Suprapubic skin (tissue), 4 donors: ENCODE measurements around the gene DFFB. TPM values are rescaled to one million over a fixed set of nuclear protein-coding genes. Genes with fewer than 3 reads are reported as not detected.

ENCODE experiments used
- DNase-seq, 2 donors: peaks; one replicate each; pipeline ENCODE4 v3.0.0-alpha.2; 2019; ENCODE audit warnings: low spot score in 2 of 2
- H3K27ac ChIP-seq: fragments of 200-600 bp; sonication (generic); one replicate; pipeline ENCODE4 v1.5.1; 2019
- H3K27me3 ChIP-seq: fragments of 200-600 bp; sonication (generic); one replicate; pipeline ENCODE4 v1.5.1; 2019
- H3K36me3 ChIP-seq: fragments of 200-600 bp; sonication (generic); one replicate; pipeline ENCODE4 v1.5.1; 2019
- H3K4me1 ChIP-seq: fragments of 200-600 bp; sonication (generic); one replicate; pipeline ENCODE4 v1.5.1; 2019
- H3K4me3 ChIP-seq: fragments of 200-600 bp; sonication (generic); one replicate; pipeline ENCODE4 v1.5.1; 2019; ENCODE audit warnings: mild to moderate bottlenecking
- H3K9me3 ChIP-seq: fragments of 200-600 bp; sonication (generic); one replicate; pipeline ENCODE4 v1.5.1; 2019
- EP300 ChIP-seq: sonication (generic); formaldehyde crosslinking; IDR thresholded peaks from one replicate; pipeline ENCODE4 v1.6.1; 2017; ENCODE audit warnings: antibody characterized with exemption
- POLR2A ChIP-seq, 2 donors: fragments of 450-650 bp; IDR thresholded peaks; one replicate each; pipeline ENCODE4 v1.6.1; 2017; ENCODE audit warnings: antibody characterized with exemption in 2 of 2, mild to moderate bottlenecking in 2 of 2, moderate library complexity in 2 of 2
- POLR2AphosphoS5 ChIP-seq, 3 donors: sonication (generic); formaldehyde crosslinking; IDR thresholded peaks; one replicate each; pipeline ENCODE4 v1.6.1; 2017; ENCODE audit warnings: antibody characterized with exemption in 3 of 3
- WGBS: methylation state at CpG from one replicate; pipeline ENCODE4 v1.1.5; 2018; 5-methylcytosine and 5-hydroxymethylcytosine counted together
- total RNA-seq, 4 donors: library from RNA; depleted of rRNA; stranded (reverse); fragments of >200 nt; gene quantifications; one replicate each; pipeline ENCODE4 v1.1.0, GENCODE V29; 2016
- TF ChIP-seq, protein P1 (sequence below), 2 donors: fragments of 200-600 bp in 1 of 2; fragments of 450-650 bp in 1 of 2; sonication (generic) in 1 of 2; IDR thresholded peaks; one replicate each; pipeline ENCODE4 v1.5.1; 2016 to 2019; ENCODE audit warnings: antibody characterized with exemption in 2 of 2, mild to moderate bottlenecking in 1 of 2, moderate library complexity in 1 of 2

The DFFB gene
- total RNA-seq, 4 donors from 2014 or later: 2.7 to 6.8 (median 4.2) TPM

DNA sequence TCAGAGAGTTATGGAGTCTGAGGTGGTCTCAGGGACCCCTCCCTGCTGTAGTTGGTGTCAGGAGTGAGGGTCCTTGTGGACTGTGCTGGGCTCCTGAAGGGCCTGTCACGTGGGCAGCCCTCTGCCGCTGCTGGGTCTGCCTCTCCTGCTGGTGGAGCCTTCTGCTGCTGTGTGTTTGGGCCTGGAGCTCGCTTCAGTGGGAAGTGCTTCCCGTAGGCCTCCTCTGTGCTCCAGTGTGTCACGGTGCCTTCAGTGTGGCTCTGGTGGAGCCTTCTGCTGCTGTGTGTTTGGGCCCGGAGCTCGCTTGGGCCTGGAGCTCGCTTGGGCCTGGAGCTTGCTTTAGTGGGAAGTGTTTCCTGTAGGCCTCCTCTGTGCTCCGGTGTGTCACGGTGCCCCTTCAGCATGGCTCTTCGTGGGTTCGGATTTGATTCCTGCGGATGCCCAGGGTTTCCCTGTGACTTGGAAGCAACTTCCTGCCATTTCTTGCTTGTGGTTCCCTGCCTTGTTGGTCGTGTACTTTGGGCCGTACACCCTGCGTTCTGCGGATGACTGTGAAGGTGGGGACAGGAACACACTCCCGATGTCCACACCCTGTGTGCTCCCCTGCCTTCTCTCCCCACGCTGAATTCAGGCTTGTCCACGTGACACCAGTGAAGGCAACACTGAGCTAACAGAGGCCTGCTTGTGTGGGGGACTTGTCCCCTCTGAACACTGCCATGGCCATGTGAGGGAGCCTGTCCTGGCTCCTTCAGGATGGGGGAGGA lies 23.3 kb downstream of the DFFB start:
- Histone ChIP-seq H3K36me3 (peaks cover 61% of the 10 kb centered on the region), H3K4me1 (no peaks in the 10 kb centered on the region), H3K4me3 (no peak overlapping the region), H3K9me3 (no peaks in the 10 kb centered on the region), H3K27me3 (no peaks in the 10 kb centered on the region), H3K27ac (no peak overlapping the region)
- TF ChIP-seq, protein P1, sequence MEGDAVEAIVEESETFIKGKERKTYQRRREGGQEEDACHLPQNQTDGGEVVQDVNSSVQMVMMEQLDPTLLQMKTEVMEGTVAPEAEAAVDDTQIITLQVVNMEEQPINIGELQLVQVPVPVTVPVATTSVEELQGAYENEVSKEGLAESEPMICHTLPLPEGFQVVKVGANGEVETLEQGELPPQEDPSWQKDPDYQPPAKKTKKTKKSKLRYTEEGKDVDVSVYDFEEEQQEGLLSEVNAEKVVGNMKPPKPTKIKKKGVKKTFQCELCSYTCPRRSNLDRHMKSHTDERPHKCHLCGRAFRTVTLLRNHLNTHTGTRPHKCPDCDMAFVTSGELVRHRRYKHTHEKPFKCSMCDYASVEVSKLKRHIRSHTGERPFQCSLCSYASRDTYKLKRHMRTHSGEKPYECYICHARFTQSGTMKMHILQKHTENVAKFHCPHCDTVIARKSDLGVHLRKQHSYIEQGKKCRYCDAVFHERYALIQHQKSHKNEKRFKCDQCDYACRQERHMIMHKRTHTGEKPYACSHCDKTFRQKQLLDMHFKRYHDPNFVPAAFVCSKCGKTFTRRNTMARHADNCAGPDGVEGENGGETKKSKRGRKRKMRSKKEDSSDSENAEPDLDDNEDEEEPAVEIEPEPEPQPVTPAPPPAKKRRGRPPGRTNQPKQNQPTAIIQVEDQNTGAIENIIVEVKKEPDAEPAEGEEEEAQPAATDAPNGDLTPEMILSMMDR (IDR thresholded peaks at IDR 0.05): no peak
- TF ChIP-seq EP300 (no peak), POLR2AphosphoS5 (IDR thresholded peaks at IDR 0.05) (no peak), POLR2A (IDR thresholded peaks at IDR 0.05) (no peak)
- 98% methylated on average over 9 of the region's 20 CpGs for WGBS
- no peak for DNase-seq

DNA sequence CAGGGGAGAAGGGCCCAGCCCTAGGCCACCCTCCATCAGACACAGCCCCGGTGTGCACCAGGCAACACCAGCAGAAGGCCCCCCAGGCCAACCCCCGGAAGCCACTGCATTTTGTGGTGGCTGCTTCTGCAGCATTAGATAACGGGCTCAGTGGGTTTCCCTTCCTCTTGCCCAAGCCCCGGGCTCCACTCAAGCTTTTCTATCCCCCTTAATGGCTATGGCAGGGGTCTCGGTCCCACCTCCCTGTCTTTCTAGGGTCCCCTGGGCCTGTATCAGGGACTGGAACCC lies 23.9 kb downstream of the DFFB start:
- WGBS: 94% methylated on average over 5 of the region's 5 CpGs
- TF ChIP-seq POLR2AphosphoS5 (IDR thresholded peaks at IDR 0.05): no peak
- TF ChIP-seq, protein P1 (IDR thresholded peaks at IDR 0.05): no peak
- no peak for TF ChIP-seq POLR2A (IDR thresholded peaks at IDR 0.05)
- no peak for TF ChIP-seq EP300
- Histone ChIP-seq H3K27me3 (no peaks in the 10 kb centered on the region), H3K27ac (no peak overlapping the region), H3K4me1 (no peaks in the 10 kb centered on the region), H3K9me3 (no peaks in the 10 kb centered on the region), H3K36me3 (peaks cover 61% of the 10 kb centered on the region), H3K4me3 (no peak overlapping the region)
- no peak for DNase-seq

DNA sequence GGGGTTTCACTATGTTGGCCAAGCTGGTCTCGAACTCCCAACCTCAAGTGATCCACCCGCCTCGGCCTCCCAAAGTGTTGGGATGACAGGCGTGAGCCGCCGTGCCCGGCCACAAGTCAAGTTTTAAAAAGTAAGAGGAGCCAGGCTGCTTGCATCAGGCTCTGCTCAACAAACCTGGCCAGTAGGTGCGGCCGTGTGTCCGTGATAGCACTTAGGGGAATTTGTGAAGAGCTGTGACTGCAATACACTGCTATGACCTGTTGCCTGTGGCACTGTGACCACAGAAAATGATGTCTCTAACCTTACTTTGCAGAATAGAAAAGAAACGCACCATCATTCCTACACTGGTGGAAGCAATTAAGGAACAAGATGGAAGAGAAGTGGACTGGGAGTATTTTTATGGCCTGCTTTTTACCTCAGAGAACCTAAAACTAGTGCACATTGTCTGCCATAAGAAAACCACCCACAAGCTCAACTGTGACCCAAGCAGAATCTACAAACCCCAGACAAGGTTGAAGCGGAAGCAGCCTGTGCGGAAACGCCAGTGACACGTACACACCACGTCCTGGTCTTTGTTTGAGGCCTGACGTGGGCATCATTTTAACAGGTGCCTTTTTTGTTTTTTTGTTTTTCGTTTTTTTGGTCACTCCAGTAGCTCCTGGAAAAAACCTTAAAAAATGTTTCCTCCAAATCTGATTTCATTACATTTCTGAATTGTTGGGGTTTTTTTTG lies 26.1 kb downstream of the DFFB start:
- no peak for DNase-seq
- H3K27me3 ChIP-seq: no peaks in the 10 kb centered on the region
- peaks cover 72% of the 10 kb centered on the region for H3K36me3 ChIP-seq
- no peaks in the 10 kb centered on the region for H3K4me1 ChIP-seq
- WGBS: 94% methylated on average over 18 of the region's 18 CpGs
- no peaks in the 10 kb centered on the region for H3K9me3 ChIP-seq
- no peak for TF ChIP-seq POLR2A (IDR thresholded peaks at IDR 0.05)
- TF ChIP-seq, protein P1 (IDR thresholded peaks at IDR 0.05): no peak
- TF ChIP-seq EP300: no peak
- no peak for TF ChIP-seq POLR2AphosphoS5 (IDR thresholded peaks at IDR 0.05)
- H3K27ac ChIP-seq: no peak overlapping the region
- no peak overlapping the region for H3K4me3 ChIP-seq

DNA sequence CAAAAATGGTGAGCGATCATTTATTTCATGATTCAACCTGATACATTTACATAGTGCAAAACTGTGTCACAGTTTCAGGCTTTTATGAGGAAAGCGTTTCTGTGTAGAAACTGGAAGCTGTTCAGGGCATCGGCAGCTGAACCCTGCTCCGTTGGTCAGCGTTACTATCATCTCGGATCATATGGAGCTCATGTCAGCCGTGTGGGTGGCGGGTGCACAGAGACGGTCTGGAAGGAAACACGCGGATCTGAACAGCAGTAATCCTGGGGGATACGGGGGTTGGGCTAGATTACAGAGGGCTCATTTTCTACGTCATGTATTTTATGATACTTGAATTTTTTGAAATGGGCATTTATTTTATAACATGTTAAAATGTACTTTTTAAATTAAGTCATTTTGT lies 27.7 kb downstream of the DFFB start:
- WGBS: 88% methylated on average over 13 of the region's 13 CpGs
- TF ChIP-seq, protein P1 (IDR thresholded peaks at IDR 0.05): no peak
- TF ChIP-seq EP300: no peak
- TF ChIP-seq POLR2A (IDR thresholded peaks at IDR 0.05): no peak
- TF ChIP-seq POLR2AphosphoS5 (IDR thresholded peaks at IDR 0.05): no peak

DNA sequence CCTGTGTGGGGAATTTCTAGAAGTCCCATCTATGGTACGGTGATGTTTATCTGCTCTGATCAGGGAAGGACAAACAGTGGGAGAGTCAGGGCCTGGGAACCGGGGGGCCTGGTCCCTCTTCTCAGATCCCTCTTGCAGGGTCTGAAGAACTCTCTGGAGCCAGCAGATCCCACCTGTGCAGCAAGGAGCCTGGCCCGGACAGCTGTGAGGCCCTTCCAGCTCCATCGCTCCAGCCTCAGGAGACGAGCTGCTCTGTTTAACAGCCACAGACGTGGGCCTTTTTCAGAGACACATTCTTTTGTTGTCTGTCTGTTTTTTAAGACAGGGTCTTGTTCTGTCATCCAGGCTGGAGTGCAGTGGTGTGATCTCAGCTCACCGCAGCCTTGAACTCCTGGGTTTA lies 28.3 kb downstream of the DFFB start:
- WGBS: 87% methylated on average over 7 of the region's 7 CpGs
- no peaks in the 10 kb centered on the region for H3K4me1 ChIP-seq
- no peaks in the 10 kb centered on the region for H3K9me3 ChIP-seq
- peaks cover 72% of the 10 kb centered on the region for H3K36me3 ChIP-seq
- no peak for DNase-seq
- no peak overlapping the region for H3K27ac ChIP-seq
- no peak overlapping the region for H3K4me3 ChIP-seq
- TF ChIP-seq, protein P1 (IDR thresholded peaks at IDR 0.05): no peak
- TF ChIP-seq EP300: no peak
- TF ChIP-seq POLR2AphosphoS5 (IDR thresholded peaks at IDR 0.05): no peak
- no peak for TF ChIP-seq POLR2A (IDR thresholded peaks at IDR 0.05)
- no peaks in the 10 kb centered on the region for H3K27me3 ChIP-seq

More for the DNA sequence above, 27.7 kb downstream of the DFFB start:
- no peak overlapping the region for H3K4me3 ChIP-seq
- peaks cover 71% of the 10 kb centered on the region for H3K36me3 ChIP-seq
- no peaks in the 10 kb centered on the region for H3K9me3 ChIP-seq
- H3K27ac ChIP-seq: no peak overlapping the region
- no peaks in the 10 kb centered on the region for H3K27me3 ChIP-seq
- no peaks in the 10 kb centered on the region for H3K4me1 ChIP-seq
- no peak for DNase-seq
